ENCODE measurements around the gene IMMP2L.

GRCh38 chr7:111561654-111561903, 713 bp downstream of the IMMP2L start:
- TF ChIP-seq, protein P1, sequence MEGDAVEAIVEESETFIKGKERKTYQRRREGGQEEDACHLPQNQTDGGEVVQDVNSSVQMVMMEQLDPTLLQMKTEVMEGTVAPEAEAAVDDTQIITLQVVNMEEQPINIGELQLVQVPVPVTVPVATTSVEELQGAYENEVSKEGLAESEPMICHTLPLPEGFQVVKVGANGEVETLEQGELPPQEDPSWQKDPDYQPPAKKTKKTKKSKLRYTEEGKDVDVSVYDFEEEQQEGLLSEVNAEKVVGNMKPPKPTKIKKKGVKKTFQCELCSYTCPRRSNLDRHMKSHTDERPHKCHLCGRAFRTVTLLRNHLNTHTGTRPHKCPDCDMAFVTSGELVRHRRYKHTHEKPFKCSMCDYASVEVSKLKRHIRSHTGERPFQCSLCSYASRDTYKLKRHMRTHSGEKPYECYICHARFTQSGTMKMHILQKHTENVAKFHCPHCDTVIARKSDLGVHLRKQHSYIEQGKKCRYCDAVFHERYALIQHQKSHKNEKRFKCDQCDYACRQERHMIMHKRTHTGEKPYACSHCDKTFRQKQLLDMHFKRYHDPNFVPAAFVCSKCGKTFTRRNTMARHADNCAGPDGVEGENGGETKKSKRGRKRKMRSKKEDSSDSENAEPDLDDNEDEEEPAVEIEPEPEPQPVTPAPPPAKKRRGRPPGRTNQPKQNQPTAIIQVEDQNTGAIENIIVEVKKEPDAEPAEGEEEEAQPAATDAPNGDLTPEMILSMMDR (conservative IDR thresholded peaks at IDR 0.05; ENCODE audit: low read depth, low read length): no peak
- TF ChIP-seq EZH2 (IDR thresholded peaks at IDR 0.05; ENCODE audit: low read length, unreplicated experiment): no peak
